GM12878 (cell line): ENCODE measurements around the gene SNRPA. TPM values are rescaled to one million over a fixed set of nuclear protein-coding genes. Genes with fewer than 3 reads are reported as not detected.
A peak's percentile ranks its signal among the peaks of the same experiment; 100 is the strongest.

ENCODE experiments used
- ATF3 ChIP-seq: IDR thresholded peaks from 2 replicates; pipeline ENCODE4 v1.6.1; 2011; ENCODE audit warnings: low read depth, mild to moderate bottlenecking, low read length, moderate library complexity, borderline replicate concordance; ENCODE audit errors: extremely low read depth
- CHD4 ChIP-seq: fragments of 200-600 bp; sonication (generic); IDR thresholded peaks from 2 replicates; pipeline ENCODE4 v1.6.1; 2016; ENCODE audit warnings: mild to moderate bottlenecking
- DPF2 ChIP-seq: fragments of 450-650 bp; IDR thresholded peaks from 2 replicates; pipeline ENCODE4 v1.6.1; 2017; ENCODE audit warnings: mild to moderate bottlenecking
- FOS ChIP-seq: IDR thresholded peaks from 3 replicates; pipeline ENCODE4 v1.6.1; 2011; ENCODE audit warnings: borderline replicate concordance; ENCODE audit not compliant: insufficient read length; ENCODE audit errors: extremely low read depth
- HDAC2 ChIP-seq: fragments of 200-600 bp; sonication (generic); IDR thresholded peaks from 2 replicates; pipeline ENCODE4 v1.6.1; 2017
- IRF4 ChIP-seq: IDR thresholded peaks from 2 replicates; pipeline ENCODE4 v1.6.1; 2011; ENCODE audit warnings: low read depth, low read length
- LARP7 ChIP-seq: fragments of 450-650 bp; IDR thresholded peaks from 2 replicates; pipeline ENCODE4 v1.6.1; 2017; ENCODE audit warnings: mild to moderate bottlenecking
- MEF2A ChIP-seq: IDR thresholded peaks from 2 replicates; pipeline ENCODE4 v1.6.1; 2011; ENCODE audit warnings: low read depth, mild to moderate bottlenecking, low read length, moderate library complexity; ENCODE audit not compliant: insufficient read depth
- MTA3 ChIP-seq: IDR thresholded peaks from 2 replicates; pipeline ENCODE4 v1.6.1; 2012; ENCODE audit warnings: low read length, inconsistent platforms, borderline replicate concordance
- NBN ChIP-seq: fragments of 450-650 bp; IDR thresholded peaks from 2 replicates; pipeline ENCODE4 v1.6.1; 2016
- NRF1 ChIP-seq: conservative IDR thresholded peaks from 2 replicates; pipeline ENCODE4 v1.6.1; 2011; ENCODE audit warnings: mild to moderate bottlenecking, low read depth, low read length, improper control_type of control experiment
- POLR2A ChIP-seq: IDR thresholded peaks from 2 replicates; pipeline ENCODE4 v1.6.1; 2011; ENCODE audit warnings: low read depth, mild to moderate bottlenecking, low read length
- POLR2AphosphoS5 ChIP-seq: IDR thresholded peaks from 2 replicates; pipeline ENCODE4 v1.6.1; 2011; ENCODE audit warnings: mild to moderate bottlenecking, low read length, inconsistent platforms
- RB1 ChIP-seq: fragments of 450-650 bp; formaldehyde crosslinking; IDR thresholded peaks from 2 replicates; pipeline ENCODE4 v1.6.1; 2017; ENCODE audit warnings: mild to moderate bottlenecking, borderline replicate concordance
- SMAD1 ChIP-seq: fragments of 450-650 bp; IDR thresholded peaks from 2 replicates; pipeline ENCODE4 v1.6.1; 2018; ENCODE audit warnings: mild to moderate bottlenecking, low read depth; ENCODE audit not compliant: partially characterized antibody
- SP1 ChIP-seq: IDR thresholded peaks from one replicate; pipeline ENCODE4 v1.6.1; 2011; ENCODE audit warnings: low read depth, low read length
- STAT1 ChIP-seq: fragments of 450-650 bp; conservative IDR thresholded peaks from 2 replicates; pipeline ENCODE4 v1.6.1; 2014; ENCODE audit warnings: antibody characterized with exemption, mild to moderate bottlenecking
- SUZ12 ChIP-seq: fragments of 200-600 bp; sonication (generic); IDR thresholded peaks from one replicate; pipeline ENCODE4 v1.6.1; 2018; ENCODE audit warnings: antibody characterized with exemption, mild to moderate bottlenecking; ENCODE audit not compliant: unreplicated experiment
- TCF7 ChIP-seq: IDR thresholded peaks from 2 replicates; pipeline ENCODE4 v1.6.1; 2014; ENCODE audit warnings: antibody characterized with exemption, borderline replicate concordance
- polyA plus RNA-seq, 11 experiments: library from polyadenylated mRNA; depleted of rRNA in 4 of 11; unstranded in 6 of 11; stranded (reverse) in 5 of 11; fragments of >200 nt; fragmentation: Nextera tagmentation in 4 of 11; fragmentation: Illumina TruSeq in 1 of 11; extraction: Ambion mirVana in 4 of 11; extraction: Trizol in 1 of 11; gene quantifications; 1 replicate in 1 of 11; 2 replicates in 10 of 11; pipeline versions ENCODE4 v1.2.1 to v1.2.3, GENCODE V29; 2011 to 2016; ENCODE audit warnings: inconsistent platforms in 2 of 11, missing spikeins in 2 of 11, low read depth in 1 of 11
- total RNA-seq, 4 experiments: library from RNA; depleted of rRNA in 3 of 4; stranded (reverse); fragments of >200 nt in 3 of 4; fragmentation: Illumina TruSeq in 1 of 4; extraction: Trizol in 1 of 4; gene quantifications; 2 replicates each; pipeline versions ENCODE4 v1.2.1 to v1.2.3, GENCODE V29; 2013 to 2021
- TF ChIP-seq, protein P1 (sequence below): fragments of 450-650 bp; formaldehyde crosslinking; IDR thresholded peaks from 2 replicates; pipeline ENCODE4 v1.4.0; 2022; ENCODE audit warnings: mild to moderate bottlenecking, moderate library complexity
- TF ChIP-seq, protein P2 (sequence below): fragments of 450-650 bp; IDR thresholded peaks from 2 replicates; pipeline ENCODE4 v1.6.1; 2016; ENCODE audit warnings: mild to moderate bottlenecking
- TF ChIP-seq, protein P3 (sequence below): IDR thresholded peaks from 2 replicates; pipeline ENCODE4 v1.6.1; 2012; ENCODE audit warnings: low read depth, low read length, improper control_type of control experiment
- TF ChIP-seq, protein P4 (sequence below): IDR thresholded peaks from 2 replicates; pipeline ENCODE4 v1.6.1; 2012; ENCODE audit warnings: low read depth, low read length, improper control_type of control experiment
- TF ChIP-seq, protein P5 (sequence below): fragments of 450-650 bp; IDR thresholded peaks from 2 replicates; pipeline ENCODE4 v1.6.1; 2017; ENCODE audit warnings: mild to moderate bottlenecking, low read depth, inconsistent platforms; ENCODE audit not compliant: poor library complexity, severe bottlenecking

The SNRPA gene
- total and polyA plus RNA-seq, 10 of the 15 experiments (the other 5 are each of a cell fraction or from before 2014, with no cell fraction given): 14.8 to 299 (median 202) TPM

DNA sequence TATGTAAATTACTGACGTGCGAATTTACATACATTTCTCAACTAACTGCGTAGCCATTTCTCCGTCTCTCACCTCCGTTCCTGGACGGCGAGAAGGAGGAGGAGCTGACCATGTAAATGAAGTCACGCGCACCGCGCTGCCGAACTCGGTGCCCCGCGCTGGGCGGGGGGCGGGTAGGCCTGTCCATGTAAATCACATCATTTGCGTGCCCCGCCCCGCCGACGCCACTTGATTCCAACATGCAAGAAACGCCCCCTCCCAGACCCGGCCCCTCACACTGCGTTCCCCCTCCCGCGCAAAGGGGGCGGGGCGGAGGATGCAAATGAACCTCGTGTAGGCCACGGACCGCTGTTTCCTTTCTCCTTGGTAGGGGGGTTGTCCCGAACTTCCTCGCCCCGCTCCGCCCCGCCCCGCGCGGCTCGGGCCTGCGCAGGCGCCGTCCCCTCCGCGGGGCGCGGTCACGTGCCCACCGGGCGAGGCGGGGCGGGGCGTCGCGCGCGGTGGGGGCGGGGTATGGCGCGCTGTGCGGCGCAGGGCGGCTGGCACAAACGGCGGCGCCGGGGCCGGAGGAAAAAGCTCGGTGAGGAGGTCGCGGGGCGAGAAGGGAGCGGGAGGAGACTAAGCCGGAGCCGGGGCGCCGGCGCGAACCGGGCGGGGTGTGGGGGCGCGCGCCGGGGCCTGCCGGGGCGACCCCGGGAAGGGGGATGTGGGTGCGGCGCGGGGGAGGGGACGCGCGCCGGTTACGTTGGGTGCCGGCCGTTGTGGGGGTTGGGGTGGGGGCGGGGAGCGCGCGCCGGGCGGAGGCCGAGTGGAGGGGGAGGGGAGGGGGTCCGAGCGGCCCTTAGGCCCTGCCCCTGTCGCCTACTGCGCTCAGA, 47.9 kb downstream of the SNRPA start, which contains the start of gene EGLN2 (continued):
- TF ChIP-seq, protein P1, sequence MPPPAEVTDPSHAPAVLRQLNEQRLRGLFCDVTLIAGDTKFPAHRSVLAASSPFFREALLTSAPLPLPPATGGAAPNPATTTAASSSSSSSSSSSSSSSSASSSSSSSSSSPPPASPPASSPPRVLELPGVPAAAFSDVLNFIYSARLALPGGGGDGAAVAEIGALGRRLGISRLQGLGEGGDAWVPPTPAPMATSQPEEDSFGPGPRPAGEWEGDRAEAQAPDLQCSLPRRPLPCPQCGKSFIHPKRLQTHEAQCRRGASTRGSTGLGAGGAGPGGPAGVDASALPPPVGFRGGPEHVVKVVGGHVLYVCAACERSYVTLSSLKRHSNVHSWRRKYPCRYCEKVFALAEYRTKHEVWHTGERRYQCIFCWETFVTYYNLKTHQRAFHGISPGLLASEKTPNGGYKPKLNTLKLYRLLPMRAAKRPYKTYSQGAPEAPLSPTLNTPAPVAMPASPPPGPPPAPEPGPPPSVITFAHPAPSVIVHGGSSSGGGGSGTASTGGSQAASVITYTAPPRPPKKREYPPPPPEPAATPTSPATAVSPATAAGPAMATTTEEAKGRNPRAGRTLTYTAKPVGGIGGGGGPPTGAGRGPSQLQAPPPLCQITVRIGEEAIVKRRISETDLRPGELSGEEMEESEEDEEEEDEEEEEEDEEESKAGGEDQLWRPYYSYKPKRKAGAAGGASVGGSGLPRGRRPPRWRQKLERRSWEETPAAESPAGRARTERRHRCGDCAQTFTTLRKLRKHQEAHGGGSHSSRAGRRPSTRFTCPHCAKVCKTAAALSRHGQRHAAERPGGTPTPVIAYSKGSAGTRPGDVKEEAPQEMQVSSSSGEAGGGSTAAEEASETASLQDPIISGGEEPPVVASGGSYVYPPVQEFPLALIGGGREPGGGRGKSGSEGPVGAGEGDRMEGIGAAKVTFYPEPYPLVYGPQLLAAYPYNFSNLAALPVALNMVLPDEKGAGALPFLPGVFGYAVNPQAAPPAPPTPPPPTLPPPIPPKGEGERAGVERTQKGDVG (CRISPR knock-in tag): no peak
- TF ChIP-seq POLR2AphosphoS5 (no peak), POLR2A (peak; percentile 83), MEF2A (0 out of 2 replicates have a peak, but pooled peaks have one; percentile 4), STAT1 (no peak), ATF3 (peak; percentile 83), NRF1 (peak; percentile 61), SUZ12 (no peak), SP1 (peak; percentile 57), NBN (no peak), RB1 (no peak), MTA3 (no peak), CHD4 (no peak), IRF4 (no peak), TCF7 (no peak), SMAD1 (no peak), FOS (no peak), LARP7 (no peak), DPF2 (no peak), HDAC2 (no peak)
- TF ChIP-seq, protein P2, sequence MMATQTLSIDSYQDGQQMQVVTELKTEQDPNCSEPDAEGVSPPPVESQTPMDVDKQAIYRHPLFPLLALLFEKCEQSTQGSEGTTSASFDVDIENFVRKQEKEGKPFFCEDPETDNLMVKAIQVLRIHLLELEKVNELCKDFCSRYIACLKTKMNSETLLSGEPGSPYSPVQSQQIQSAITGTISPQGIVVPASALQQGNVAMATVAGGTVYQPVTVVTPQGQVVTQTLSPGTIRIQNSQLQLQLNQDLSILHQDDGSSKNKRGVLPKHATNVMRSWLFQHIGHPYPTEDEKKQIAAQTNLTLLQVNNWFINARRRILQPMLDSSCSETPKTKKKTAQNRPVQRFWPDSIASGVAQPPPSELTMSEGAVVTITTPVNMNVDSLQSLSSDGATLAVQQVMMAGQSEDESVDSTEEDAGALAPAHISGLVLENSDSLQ: peak; percentile 80
- TF ChIP-seq, protein P3, sequence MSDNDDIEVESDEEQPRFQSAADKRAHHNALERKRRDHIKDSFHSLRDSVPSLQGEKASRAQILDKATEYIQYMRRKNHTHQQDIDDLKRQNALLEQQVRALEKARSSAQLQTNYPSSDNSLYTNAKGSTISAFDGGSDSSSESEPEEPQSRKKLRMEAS: peak; percentile 80; the same call in 1 of the 2 replicates
- TF ChIP-seq, protein P4, sequence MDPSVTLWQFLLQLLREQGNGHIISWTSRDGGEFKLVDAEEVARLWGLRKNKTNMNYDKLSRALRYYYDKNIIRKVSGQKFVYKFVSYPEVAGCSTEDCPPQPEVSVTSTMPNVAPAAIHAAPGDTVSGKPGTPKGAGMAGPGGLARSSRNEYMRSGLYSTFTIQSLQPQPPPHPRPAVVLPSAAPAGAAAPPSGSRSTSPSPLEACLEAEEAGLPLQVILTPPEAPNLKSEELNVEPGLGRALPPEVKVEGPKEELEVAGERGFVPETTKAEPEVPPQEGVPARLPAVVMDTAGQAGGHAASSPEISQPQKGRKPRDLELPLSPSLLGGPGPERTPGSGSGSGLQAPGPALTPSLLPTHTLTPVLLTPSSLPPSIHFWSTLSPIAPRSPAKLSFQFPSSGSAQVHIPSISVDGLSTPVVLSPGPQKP: no peak
- TF ChIP-seq, protein P5, sequence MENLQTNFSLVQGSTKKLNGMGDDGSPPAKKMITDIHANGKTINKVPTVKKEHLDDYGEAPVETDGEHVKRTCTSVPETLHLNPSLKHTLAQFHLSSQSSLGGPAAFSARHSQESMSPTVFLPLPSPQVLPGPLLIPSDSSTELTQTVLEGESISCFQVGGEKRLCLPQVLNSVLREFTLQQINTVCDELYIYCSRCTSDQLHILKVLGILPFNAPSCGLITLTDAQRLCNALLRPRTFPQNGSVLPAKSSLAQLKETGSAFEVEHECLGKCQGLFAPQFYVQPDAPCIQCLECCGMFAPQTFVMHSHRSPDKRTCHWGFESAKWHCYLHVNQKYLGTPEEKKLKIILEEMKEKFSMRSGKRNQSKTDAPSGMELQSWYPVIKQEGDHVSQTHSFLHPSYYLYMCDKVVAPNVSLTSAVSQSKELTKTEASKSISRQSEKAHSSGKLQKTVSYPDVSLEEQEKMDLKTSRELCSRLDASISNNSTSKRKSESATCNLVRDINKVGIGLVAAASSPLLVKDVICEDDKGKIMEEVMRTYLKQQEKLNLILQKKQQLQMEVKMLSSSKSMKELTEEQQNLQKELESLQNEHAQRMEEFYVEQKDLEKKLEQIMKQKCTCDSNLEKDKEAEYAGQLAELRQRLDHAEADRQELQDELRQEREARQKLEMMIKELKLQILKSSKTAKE: no peak
